ENCODE measurements around the gene GPRIN1.
A peak's percentile ranks its signal among the peaks of the same experiment; 100 is the strongest.

The GPRIN1 gene
- total RNA-seq, result 2.6 to 3.4 reads per million in 2 donors

DNA sequence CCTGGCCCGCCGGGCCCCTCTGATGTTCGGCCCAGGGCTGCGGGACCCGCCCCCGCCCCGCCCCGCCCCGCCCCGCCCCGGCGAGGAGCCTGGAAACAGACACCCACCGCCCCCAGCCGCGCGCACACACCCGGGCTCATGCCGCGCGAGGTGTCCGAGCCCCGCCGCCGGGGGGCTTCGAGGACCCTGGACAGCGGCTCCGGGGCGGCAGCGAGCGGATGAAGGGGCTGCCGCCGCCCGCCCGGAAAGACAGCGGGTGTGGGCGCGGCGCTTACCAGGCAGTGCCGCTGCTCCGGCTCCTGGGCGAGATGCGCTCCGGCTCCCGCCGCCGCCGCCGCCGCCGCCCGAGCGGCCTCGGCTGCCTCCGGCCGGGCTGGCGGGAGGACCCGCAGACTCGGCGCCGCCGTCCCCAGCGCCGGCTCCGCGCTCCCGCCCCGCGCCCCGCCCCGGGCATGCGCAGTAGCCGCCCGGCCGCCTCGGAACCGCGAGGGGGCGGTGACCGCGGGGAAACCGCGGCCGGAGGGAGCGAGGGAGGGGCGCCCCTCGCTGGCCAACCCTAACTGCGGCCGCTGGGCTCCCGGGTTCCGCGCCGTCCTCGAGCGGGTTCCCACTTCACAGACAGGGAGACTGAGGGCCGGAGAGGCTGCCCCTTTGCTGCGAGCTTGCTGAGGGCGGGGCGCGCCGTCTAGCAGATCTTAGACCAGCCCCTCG lies at the start of gene GPRIN1:
GPRIN1 (minus strand) TSS at position 433 of the 711 bp plus-strand sequence. CDS start 10,322 bp downstream, outside the sequence.
- peak; percentile 21 to 58 (median 35) for DNase-seq

DNA sequence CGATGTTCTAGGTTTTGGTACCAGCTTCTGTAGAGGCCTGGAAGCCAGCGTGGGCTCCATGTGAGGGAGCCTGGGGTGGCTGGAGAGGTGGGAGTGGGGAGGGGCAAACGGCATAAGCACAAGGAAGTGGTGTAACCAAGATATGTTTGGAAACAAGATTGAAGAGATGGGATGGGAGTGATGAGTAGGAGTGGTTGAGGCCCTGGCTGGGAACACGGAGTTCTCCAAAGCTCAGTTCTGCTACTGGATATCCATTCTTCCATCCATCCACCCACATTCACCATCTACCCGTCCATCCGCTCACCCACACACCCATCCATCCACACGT lies 49.5 kb upstream of the GPRIN1 start:
- no peak for DNase-seq

DNA sequence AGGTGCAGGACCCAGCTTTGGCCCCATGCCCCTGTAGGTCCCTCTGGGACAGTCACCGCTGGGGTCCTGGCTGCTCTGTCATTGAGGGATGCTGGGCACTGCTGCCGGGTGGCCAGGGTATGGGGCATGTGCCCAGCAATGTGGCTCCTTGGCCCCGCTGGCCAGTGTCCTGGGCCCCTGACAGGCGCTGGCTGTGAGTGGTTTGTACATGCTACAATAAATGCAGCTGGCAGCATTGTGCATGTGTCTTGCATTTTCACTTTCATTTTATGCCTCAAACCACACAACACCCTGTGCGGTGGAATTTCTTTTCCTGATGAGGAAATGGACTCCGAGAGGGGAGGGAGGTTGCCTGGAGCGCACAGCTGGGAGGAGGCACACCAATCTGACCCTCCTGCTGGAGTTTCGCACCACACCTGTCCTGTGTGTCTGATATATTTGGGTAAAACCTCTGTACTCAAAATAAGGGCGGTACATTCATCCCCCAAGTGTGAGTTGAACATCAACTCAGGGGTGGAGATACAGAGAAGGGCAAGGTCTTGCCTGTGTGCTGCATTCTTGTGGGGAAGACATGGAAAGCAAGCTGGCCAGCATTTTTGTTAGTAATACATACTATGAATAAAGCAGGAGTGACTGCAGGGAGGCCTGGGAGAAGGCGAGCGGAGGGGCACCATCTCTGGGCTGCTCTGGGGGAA lies 49.0 kb upstream of the GPRIN1 start:
- DNase-seq, result peak in 2 of 5 experiments; percentile 45 to 65

DNA sequence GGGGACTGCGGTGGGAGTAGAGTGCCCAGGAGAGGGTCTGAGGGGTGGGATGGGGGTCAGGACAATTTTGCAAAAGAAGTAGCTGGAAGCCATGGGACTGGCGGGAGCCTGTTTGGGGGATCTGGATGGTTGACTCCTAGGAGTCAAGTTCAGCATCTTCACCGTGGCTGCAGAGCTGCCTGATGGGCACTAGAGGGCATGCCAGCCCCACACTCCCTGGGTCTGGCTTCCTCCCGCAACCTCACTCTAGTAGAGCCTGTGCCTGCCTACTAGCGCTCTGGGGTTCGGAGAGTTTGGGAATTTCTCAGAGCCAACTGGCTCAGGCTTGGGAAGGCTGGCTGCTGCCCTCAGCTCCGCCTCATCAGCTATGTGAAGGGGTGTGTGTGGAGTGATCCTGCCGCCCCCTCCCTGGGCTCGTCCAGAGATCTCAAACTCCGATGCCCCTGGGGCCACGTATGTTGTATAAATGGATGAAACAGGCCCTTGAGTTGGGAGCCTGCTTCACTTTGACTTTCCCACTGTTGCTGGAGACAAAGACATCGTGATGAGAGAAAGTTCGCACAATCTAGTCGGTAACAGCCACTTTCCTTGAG lies 48.1 kb upstream of the GPRIN1 start:
- peak in 4 of 5 experiments; percentile 39 to 76 (median 46) for DNase-seq

DNA sequence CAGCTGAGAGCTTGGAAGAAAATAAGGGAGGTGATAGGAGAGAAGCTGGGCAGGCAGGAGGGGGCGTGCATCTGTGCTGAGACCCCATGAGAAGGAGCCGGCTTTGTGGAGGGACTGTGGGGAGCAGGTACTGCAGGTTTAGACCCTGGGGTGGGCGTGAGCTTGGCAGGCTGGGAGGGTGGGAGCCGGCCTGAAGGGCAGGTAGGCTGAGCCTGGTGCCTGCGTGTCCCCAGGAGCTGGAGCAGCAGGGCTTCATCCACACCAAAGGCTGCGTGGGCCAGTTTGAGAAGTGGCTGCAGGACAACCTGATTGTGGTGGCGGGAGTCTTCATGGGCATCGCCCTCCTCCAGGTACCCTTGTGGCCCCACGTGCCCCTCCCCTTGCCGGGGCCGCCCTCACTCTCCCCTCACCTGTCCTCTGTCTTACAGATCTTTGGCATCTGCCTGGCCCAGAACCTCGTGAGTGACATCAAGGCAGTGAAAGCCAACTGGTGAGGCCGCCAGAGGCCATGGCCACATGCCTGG lies 46.6 kb upstream of the GPRIN1 start:
- no peak for DNase-seq

DNA sequence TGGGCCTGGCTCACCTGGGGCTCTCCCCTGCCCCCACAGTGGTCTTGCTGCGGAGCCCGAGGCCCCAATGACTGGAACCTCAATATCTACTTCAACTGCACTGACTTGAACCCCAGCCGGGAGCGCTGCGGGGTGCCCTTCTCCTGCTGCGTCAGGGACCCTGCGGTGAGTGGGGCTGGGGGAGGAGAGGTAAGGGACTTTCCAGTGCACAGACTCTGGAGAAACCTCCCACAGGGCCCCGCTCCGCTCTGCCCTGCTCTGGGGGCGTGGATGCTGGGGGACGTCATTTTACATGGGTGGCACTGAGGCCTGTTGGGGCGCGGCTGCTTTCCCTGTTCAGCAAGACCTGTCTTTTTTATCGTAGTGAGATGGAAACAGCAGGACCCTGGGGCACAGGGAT lies 44.9 kb upstream of the GPRIN1 start:
- no peak for DNase-seq

DNA sequence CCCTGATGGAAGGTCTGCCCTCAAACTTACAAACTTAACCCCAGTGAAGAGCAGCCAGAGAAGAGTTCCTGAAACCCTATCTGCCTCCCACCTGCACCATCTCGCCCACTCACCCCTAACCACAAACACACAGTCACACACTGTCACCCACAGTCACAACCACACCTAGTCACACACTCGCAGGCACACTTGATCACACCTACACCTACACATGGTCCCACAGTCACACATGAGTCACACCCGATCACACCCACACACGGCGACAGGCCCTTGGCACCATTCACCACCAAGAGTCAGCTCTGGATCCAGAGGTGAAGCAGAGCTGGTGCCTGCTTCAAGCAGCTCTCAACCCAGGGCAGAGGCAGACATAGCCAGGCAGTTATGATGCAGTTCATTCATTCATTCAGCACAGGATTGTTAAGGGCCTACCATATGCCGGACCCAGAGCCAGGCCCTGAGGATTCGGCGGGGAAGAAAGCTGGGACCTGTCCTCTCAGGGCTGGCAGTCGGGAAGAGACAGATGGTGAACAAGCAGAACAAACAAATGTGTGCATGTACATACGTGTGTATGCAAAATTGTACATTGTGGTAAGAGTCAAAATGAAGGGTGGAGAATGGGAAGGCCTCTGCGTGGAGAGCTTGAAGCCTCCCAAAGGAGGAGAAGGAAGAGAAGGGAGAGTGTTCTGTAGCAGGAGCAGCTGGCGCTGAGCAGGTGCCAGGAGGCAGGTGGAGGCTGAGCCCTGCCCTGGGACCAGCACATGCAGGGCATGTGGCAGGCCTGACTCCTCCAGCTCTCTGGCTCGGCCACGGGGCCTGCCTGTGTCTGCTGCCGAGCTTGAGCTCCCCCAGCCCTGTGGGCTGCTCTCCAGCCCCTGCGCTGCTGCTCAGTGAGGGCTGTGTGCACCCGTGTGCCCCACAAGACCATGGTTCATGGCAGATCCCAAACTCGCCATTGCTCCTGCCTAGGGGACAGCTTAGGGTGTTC lies 43.7 kb upstream of the GPRIN1 start:
- DNase-seq, result peak in 3 of 5 experiments; percentile 55 to 70 (median 64)

DNA sequence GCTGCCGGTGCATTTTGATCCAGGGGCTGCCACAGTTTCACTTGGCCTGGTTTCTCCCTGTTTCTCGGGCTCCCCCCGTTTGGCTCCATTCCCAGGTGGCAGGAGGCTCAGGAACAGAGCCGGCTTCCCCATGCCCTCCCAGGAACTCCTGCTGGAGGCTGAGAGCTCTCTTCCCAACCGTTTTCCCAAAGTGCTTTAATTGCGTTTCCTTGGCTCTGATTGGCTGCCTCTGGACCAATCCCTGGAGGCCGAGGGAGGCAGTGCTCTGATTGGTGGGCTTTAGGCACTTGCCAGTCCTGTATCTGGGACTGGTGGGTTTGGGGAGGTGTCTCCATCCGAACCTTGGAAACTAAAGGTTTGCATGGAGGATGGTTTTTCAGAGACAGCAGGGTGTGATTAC lies 42.2 kb upstream of the GPRIN1 start:
- DNase-seq, result no peak

DNA sequence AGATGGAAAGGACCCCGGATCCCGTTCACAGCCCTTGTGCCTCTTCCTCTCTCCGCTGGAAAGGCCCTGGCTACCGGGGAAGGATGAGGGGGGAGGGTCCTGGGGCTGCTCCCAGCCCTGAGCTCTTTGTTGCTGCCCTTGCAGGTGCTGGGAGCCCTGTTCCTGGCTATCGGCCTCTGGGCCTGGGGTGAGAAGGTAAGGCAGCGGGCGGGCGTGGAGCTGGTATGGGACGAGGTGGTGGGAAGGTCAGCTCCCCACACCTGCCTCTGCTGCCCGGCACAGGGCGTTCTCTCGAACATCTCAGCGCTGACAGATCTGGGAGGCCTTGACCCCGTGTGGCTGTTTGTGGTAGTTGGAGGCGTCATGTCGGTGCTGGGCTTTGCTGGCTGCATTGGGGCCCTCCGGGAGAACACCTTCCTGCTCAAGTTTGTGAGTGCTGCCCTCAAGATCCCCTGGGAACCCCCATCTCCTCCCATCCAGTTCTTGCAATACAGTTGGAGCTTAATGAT lies 41.6 kb upstream of the GPRIN1 start:
- DNase-seq, result no peak

DNA sequence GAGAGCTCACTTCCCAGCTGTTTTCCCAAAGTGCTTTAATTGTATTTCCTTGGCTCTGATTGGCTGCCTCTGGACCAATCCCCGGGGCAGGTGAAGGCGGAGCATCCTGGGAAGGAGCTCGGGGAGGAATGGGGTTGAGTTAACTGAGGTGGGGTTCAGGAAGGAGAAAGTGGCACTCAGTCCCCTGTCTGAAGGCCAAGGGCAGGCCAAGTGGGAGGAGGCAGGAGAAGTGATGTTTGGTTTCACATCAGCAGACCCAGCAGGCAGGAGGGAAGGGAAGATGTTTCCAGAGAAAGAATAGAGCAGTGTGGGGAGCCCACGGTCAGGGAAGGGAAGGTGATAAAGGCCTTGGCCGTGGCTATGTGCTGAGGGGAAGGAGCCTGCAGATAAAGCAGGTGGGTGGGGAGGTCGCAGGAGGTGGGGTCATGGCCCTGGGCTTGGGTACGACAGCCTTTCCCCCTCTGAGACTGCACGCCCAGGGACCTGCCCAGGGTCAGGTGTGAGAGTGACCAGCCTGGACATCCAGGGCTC lies 40.5 kb upstream of the GPRIN1 start:
- no peak for DNase-seq

DNA sequence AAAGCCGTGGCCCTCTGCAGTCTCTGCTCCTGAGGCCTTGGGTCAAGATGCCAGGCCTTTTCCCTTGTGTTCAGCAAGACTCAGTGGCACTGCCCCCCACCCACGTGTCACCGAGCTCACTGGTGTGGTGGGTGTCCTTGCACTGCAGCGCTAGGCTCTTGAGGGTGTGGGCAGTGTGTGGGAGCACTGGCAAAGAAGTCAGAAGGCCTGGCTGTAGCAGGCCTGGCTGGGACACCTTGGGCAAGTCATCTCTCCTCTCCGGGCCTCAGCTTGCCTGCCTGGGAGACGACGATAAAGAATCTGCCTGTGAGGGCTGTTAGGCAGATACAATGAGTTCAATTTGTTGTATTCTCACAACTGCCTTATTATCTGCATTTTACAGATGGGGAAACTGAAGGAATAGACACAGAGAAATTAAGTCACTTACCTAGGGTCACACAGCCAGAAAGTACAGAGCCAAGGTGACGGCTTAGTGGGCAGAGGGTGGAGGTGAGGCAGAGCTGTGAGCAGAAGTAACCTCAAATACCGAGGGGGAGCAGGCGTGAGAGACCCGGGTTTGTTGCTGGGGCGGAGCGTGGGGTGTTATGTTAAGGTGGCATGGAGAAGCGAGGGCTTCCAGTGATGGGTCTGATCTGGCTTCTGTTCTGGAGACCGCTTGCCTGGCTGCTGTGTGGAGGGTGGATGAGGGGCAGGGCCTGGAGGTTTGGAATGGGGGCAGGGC lies 38.7 kb upstream of the GPRIN1 start:
- DNase-seq, result peak in 1 of 5 experiments; percentile 55

DNA sequence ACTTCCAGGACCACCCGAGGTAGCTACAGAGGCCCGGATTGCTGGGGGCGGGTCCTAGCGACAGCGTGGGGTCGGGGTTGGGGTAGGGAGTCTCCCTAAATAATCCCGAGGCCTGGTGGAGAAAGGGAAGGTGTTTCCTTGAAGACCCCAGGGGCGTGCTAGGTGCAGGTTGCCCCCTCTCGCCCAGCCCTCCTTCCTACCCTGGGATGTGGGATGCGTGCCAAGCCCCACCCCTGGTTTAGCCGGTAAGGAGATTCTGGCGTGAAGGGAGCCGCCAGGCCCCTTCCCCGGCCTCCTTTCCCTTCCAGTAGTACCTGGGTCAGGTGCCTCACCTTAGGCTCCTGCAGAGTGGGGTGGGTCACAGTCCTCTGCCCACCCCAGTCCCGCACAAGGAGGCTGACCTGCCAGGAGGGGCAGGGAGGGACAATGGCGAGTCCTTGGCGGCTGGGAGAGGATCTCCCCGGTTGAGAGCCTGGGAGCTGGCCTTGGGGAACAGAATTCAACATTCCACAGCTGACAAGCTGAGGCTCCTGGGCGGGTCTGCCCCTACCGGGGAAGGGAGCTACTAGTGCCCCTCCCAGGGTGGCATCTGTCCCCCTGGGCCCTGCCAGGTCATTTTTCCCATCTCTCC lies 38.0 kb upstream of the GPRIN1 start:
- DNase-seq, result no peak

DNA sequence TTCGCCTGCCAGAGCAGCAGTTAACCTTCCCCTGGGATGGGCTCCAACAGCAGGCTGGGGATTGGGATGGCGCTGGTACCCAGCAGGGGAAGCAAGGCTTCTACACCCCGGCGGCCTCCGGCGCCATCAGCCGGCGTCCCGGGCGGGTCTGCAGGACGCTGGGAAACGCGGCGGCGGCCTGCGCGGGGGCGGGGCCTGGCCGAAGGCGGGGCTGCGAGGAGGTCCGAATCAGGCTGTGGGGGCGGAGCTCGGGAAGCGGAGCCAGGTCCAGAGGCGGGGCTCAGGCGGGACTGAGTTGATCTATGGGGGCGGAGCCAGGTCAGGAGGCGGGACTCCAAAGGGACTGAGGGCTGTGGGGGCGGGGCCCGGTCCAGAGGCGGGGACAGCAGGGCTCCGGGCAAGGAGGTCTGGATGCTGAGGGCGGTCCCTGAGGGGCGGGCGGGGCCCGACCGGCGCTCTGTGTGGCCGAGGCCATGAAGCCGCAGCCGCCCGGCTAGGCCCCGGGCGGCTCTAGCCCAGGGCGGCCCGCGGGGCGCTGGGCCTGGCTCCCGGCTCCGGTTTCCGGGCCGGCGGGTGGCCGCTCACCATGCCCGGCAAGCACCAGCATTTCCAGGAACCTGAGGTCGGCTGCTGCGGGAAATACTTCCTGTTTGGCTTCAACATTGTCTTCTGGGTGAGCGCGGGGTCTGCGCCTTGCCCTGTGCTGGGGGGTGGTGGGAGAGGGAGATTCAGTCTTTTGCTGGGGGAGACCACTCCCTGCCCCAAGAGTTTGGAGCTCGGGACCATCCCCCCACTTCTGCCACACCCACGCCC lies 37.3 kb upstream of the GPRIN1 start, which contains the start of gene TSPAN17:
TSPAN17 (plus strand) TSS at position 455 of the 813 bp plus-strand sequence; CDS start at position 587, 132 bp downstream.
- DNase-seq, result peak; percentile 96 to 99 (median 98)

DNA sequence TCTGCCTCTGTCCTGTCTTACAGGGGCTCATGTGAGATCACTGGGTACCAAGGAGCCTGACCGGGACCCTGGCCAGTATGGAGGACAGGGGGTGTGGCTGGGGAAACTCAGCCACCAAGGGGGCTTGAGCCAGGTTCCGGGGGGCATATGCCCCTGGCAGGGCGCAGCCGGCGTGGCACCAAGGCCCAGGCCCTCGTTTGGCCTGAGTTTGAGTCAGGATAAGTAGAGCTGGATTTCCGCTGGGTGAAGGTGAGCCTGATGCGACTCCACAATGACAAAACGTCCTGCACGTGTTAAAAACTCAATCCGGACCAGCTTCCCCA lies 36.7 kb upstream of the GPRIN1 start:
- no peak for DNase-seq

DNA sequence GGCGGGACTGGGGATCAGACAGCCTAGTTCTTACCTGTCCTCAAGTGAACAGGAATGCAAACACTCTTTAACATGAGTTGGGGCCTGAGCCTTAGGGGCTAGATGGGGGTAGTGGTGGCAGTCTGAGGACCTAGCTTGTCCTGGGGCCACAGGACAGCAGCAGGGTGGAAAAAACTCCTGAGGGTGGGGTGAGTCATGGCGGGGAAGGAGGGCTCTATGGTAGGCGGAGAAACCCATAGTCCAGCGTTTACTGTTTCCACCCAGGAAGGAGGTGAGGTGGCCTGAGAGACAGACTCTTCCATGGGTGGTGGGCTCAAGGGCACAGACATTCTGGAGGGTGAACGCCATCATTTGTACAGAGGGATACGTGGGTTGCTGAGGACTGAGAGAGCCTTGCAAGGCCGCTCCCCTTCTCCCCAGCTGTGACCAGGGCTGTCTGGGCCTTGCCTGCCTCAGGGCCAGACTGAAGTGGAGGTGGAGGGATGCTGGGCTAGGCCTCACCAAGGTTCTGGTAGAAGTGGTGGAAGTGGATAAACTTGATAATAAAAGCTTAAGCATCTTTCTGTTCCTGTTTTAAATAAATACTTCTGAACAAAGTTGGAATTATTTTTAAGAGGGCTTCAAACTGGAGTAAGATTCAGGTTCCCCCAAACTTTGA lies 36.2 kb upstream of the GPRIN1 start:
- DNase-seq, result no peak

DNA sequence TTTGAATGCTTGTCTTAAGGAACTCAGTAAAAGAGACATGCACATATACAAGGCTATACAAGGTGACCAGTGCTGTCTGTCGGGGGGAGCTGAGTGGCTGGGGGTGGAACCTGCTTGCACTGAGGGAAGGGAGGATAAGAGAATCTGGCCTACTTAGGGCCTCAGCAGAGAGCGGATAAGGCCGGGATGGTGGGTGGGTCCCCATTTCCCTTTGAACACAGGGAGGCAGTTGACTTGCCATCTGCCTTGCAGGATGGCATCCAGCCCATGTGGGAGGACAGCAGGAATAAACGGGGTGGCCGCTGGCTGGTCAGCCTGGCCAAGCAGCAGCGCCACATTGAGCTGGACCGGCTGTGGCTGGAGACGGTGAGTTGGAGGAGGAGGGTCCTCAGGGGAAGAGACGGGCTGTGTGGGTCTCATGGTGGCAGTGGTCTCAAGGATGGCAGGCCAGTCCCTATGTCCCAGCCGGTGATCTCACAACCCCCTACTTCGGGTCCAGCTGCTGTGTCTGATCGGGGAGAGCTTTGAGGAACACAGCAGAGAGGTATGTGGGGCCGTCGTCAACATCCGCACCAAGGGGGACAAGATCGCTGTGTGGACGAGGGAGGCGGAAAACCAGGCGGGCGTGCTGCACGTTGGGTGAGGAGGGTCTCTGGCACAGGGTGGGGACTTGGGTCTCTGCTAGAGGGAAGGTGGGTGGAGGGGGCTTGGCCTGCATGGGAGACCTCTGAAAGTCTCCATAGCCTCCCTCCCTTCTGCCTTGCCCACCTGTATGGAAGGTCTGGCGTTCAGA lies 35.1 kb upstream of the GPRIN1 start:
- no peak for DNase-seq

DNA sequence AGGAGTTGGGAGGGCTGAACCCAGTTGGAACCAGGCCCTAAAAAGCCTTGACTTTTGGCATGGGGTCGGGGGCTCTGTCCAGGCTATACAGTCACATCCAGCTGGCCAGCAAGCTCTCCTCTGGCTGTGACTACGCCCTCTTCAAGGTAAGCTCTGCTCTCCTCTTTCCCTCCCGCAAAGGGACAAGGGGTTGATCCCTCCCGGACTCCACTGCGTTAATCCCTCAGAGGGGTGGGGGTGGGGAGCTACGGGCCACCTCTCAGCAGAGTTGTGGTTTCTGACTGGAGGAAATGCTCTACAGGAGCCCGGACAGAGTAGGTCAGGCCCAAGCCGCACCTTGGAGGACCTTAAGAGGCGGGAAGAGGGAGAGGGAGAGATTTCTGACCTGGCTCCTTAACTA lies 34.3 kb upstream of the GPRIN1 start:
- no peak for DNase-seq

DNA sequence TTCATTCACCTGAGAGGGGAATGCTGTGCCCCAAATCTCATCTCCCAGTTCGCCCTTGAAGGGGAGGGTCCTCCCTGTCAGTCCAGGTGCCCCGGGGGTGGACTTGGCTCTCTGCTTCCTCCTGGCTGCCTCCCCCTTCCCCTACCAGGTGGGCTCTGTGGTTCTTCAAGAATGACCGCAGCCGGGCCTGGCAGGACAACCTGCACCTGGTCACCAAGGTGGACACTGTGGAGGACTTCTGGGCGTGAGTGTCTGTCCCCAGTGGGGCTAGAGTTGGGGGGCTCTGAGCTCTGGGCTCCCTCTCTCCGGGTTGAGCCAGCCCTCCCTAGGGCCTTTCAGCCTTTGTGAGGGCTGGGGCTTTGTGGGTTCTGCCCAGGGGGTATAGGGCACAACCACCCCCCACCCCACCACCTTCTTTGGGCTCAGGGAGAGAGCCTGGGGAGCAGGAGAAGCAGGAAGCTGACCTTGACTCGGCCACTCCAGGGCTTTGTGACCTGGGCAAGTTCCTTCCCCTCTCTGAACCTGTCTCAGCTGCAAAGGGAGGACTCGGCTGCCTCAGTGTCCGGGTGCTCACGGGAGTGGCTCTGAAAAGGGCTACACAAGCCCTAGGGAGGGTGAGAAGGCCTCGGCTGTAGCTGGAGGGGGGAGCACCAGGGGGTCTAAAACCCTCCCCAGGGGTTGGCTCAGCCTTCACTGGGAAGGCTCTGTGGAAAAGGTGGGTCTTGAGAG lies 33.7 kb upstream of the GPRIN1 start:
- DNase-seq, result no peak
